ENCODE data around the gene ZFP2. TPM values are rescaled to one million over a fixed set of nuclear protein-coding genes. Genes with fewer than 3 reads are reported as not detected.

Gene ZFP2
- total RNA-seq, 1 donor from 2014 or later = 9.4 TPM

Other genes starting within 250 kb of the ZFP2 start
- 18.6 TPM for gene ZNF354A, start 165.3 kb upstream of the ZFP2 start, total RNA-seq
- 34.9 TPM for gene ZNF354B, start 36.0 kb upstream of the ZFP2 start, total RNA-seq
- gene ZNF454, start 45.3 kb downstream of the ZFP2 start, total RNA-seq = 9.8 TPM
- gene GRM6, start 99.4 kb downstream of the ZFP2 start, total RNA-seq = 0.16 TPM
- gene ZNF879, start 127.9 kb downstream of the ZFP2 start, total RNA-seq = 18.1 TPM
- 59.6 TPM for gene ZNF354C, start 164.5 kb downstream of the ZFP2 start, total RNA-seq